Osteoblast (primary cell): Measurements from ENCODE around the gene SLC38A10. TPM values are rescaled to one million over a fixed set of nuclear protein-coding genes. Genes with fewer than 3 reads are reported as not detected.
A peak's percentile ranks its signal among the peaks of the same experiment; 100 is the strongest.

Source experiments
- DNase-seq: peaks from one replicate; pipeline ENCODE4 v3.0.0; 2011; ENCODE audit warnings: low spot score, mixed read lengths; ENCODE audit not compliant: insufficient read length; ENCODE audit errors: missing footprints
- H2AFZ ChIP-seq: 2 replicates; pipeline ENCODE4 v1.6.0; 2011; ENCODE audit warnings: mild to moderate bottlenecking, low read length
- H3K27ac ChIP-seq: 2 replicates; pipeline ENCODE4 v1.5.1; 2011; ENCODE audit warnings: mild to moderate bottlenecking, low read depth, low read length, moderate library complexity
- H3K27me3 ChIP-seq: 2 replicates; pipeline ENCODE4 v1.6.0; 2012; ENCODE audit warnings: mild to moderate bottlenecking, control low read depth, inconsistent platforms, low read length, moderate library complexity; ENCODE audit not compliant: insufficient read depth
- H3K36me3 ChIP-seq: 2 replicates; pipeline ENCODE4 v1.5.1; 2011; ENCODE audit warnings: mild to moderate bottlenecking, low read length, control low read depth, moderate library complexity; ENCODE audit not compliant: insufficient read depth
- H3K4me1 ChIP-seq: 2 replicates; pipeline ENCODE4 v1.5.1; 2011; ENCODE audit warnings: mild to moderate bottlenecking, low read length, control low read depth, moderate library complexity; ENCODE audit not compliant: insufficient read depth
- H3K4me2 ChIP-seq: 2 replicates; pipeline ENCODE4 v1.6.0; 2011; ENCODE audit warnings: mild to moderate bottlenecking, low read length; ENCODE audit not compliant: insufficient read depth
- H3K4me3 ChIP-seq: fragments of 200-600 bp; sonication (generic); 3 replicates; pipeline ENCODE4 v1.5.1; 2012; ENCODE audit warnings: mild to moderate bottlenecking, low read length, inconsistent platforms; ENCODE audit not compliant: insufficient read depth
- H3K79me2 ChIP-seq: 2 replicates; pipeline ENCODE4 v1.6.0; 2012; ENCODE audit warnings: mild to moderate bottlenecking, low read length, control low read depth, inconsistent platforms; ENCODE audit not compliant: insufficient read depth
- H3K9me3 ChIP-seq: 2 replicates; pipeline ENCODE4 v1.5.1; 2011; ENCODE audit warnings: low read depth, low read length, control low read depth
- H4K20me1 ChIP-seq: 2 replicates; pipeline ENCODE4 v1.6.0; 2012; ENCODE audit warnings: mild to moderate bottlenecking, low read length, control low read depth; ENCODE audit not compliant: insufficient read depth
- total RNA-seq: library from RNA; depleted of rRNA; stranded (reverse); fragments of >200 nt; gene quantifications from 2 replicates; pipeline ENCODE4 v1.2.3, GENCODE V29; 2012
- TF ChIP-seq, protein P1 (sequence below): IDR thresholded peaks from 2 replicates; pipeline ENCODE4 v1.5.1; 2011; ENCODE audit warnings: mild to moderate bottlenecking, low read depth, low read length, moderate library complexity; ENCODE audit errors: extremely low read depth

Gene SLC38A10
- total RNA-seq, 1 donor = 92.6 TPM

DNA sequence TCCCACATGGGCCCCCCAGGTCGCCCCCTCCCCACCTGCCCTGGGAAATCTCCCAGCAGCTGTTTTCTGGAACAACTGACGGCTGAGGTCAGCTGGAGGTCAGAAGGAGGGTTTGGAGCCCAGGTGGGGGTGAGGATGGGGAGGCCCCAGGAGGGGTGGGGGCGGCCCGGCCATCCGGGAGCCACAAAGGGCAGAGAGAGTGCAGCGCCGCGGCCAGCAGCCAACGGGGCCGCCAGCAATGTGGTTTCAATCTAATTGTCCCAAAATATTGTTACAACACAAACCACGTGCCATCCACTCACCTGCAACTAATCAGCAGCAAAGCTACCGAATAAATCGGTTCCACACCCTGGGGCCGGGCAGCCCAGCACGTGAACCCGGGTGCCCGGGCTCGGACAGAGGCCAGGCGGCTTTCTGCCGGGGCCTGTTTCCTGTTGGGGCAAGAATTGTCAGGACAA, 28.3 kb upstream of the SLC38A10 start:
- H3K4me2 ChIP-seq = no peak overlapping the region
- H3K27ac ChIP-seq = no peak overlapping the region
- peaks cover 2% of the 10 kb centered on the region for H3K27me3 ChIP-seq
- H3K4me1 ChIP-seq = no peaks in the 10 kb centered on the region
- no peak for DNase-seq
- H4K20me1 ChIP-seq = no peaks in the 10 kb centered on the region
- no peaks in the 10 kb centered on the region for H3K36me3 ChIP-seq
- no peak overlapping the region for H2AFZ ChIP-seq
- no peaks in the 10 kb centered on the region for H3K9me3 ChIP-seq
- H3K79me2 ChIP-seq = no peaks in the 10 kb centered on the region
- H3K4me3 ChIP-seq = no peak overlapping the region
- TF ChIP-seq, protein P1, sequence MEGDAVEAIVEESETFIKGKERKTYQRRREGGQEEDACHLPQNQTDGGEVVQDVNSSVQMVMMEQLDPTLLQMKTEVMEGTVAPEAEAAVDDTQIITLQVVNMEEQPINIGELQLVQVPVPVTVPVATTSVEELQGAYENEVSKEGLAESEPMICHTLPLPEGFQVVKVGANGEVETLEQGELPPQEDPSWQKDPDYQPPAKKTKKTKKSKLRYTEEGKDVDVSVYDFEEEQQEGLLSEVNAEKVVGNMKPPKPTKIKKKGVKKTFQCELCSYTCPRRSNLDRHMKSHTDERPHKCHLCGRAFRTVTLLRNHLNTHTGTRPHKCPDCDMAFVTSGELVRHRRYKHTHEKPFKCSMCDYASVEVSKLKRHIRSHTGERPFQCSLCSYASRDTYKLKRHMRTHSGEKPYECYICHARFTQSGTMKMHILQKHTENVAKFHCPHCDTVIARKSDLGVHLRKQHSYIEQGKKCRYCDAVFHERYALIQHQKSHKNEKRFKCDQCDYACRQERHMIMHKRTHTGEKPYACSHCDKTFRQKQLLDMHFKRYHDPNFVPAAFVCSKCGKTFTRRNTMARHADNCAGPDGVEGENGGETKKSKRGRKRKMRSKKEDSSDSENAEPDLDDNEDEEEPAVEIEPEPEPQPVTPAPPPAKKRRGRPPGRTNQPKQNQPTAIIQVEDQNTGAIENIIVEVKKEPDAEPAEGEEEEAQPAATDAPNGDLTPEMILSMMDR = no peak

DNA sequence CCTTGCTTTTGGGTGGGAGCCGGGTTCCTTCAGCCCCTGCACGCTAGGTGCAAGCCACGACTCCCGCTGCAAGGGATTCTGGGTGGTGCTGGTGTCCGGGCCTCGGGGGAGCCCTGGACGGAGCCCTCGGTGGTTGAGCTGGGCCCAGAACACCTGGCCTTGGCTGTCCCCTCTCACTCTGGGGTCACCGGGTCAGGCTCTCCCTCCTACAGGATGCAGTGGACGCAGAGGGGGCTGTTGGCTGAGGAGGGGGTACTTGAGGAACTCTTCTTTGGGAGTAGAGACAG, 27.9 kb upstream of the SLC38A10 start:
- DNase-seq = no peak
- peaks cover 2% of the 10 kb centered on the region for H3K27me3 ChIP-seq
- H3K27ac ChIP-seq = no peak overlapping the region
- H4K20me1 ChIP-seq = no peaks in the 10 kb centered on the region
- H3K4me3 ChIP-seq = no peak overlapping the region
- no peaks in the 10 kb centered on the region for H3K79me2 ChIP-seq
- no peak overlapping the region for H2AFZ ChIP-seq
- H3K4me2 ChIP-seq = no peak overlapping the region
- no peaks in the 10 kb centered on the region for H3K4me1 ChIP-seq
- H3K9me3 ChIP-seq = no peaks in the 10 kb centered on the region
- TF ChIP-seq, protein P1 = no peak
- no peaks in the 10 kb centered on the region for H3K36me3 ChIP-seq

DNA sequence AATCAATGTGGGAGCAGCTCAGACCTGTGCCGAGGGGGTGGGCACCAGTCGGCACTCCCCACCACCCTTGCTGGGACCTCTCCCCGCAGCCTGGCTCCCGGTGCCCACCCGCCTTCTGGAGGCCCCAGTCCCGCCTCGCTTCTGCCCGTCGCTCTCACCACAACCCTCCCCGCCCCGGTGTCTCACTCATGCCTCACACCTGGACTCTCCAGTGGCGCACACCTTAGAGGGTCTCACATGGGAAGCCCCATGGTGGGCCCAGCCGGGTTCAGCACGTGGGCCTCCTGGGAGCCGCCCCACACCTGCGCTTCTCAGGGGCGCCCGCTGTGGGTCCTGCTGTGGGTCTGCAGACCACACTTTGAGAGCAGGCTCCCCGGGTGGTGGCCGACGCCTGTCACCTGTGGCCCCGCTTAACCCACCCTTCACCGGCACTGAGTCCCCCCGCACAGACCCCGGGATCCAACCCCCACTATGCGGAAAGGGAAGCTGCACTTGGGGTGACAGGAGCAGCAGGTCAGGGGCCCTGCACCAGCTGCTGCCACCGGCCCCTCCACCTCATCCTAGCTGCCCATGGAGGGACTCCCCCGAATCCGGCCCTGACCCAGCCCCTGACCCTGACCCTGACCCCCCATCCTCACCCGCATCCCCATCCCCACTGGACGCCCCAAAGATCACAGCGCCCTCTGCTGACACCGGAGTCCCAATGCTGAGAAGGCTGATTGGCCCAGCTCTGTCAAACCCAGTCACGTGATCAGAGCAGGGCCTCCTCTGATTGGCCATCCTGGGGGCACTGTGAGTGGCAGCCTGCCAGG, 27.4 kb upstream of the SLC38A10 start:
- Histone ChIP-seq H3K79me2 (no peaks in the 10 kb centered on the region), H4K20me1 (no peaks in the 10 kb centered on the region), H3K27me3 (peaks cover 2% of the 10 kb centered on the region), H2AFZ (no peak overlapping the region), H3K9me3 (no peaks in the 10 kb centered on the region), H3K27ac (no peak overlapping the region), H3K4me2 (no peak overlapping the region), H3K4me1 (no peaks in the 10 kb centered on the region), H3K36me3 (no peaks in the 10 kb centered on the region), H3K4me3 (no peak overlapping the region)
- DNase-seq = peak; percentile 98
- TF ChIP-seq, protein P1 = peak; percentile 46

DNA sequence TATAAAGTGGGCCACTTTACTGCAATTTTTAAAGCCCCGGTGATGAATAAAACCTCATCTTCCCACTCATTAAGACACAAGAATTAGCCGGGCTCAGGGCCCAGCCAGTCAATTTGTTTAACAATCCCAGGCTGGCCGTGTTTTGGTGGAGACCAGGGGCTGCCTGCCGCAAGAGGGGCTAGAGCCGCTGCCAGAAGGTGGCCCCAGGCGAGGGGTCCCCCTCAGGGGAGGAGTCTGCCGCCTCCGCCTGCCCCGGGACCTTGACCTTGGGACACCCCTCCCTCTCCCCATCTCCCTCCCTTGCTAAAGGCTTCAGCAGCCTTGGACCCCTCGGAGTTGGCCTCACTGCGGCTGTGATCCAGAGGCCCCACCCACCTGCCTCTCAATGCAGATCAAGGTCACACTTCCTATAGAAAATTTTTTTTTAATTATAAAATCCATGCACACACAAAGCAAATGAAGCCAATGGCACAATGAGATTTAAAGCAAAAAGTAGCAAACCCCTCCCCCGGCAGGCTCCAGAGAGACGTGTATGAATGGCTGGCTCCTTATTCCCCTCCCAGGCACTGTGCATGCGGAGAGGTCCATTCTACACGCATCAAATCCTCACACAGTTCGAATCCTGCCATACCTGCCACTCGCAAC, 23.0 kb upstream of the SLC38A10 start:
- H2AFZ ChIP-seq = no peak overlapping the region
- no peak overlapping the region for H3K4me2 ChIP-seq
- no peak overlapping the region for H3K4me3 ChIP-seq
- no peaks in the 10 kb centered on the region for H3K9me3 ChIP-seq
- TF ChIP-seq, protein P1 = no peak
- H4K20me1 ChIP-seq = no peaks in the 10 kb centered on the region
- no peaks in the 10 kb centered on the region for H3K79me2 ChIP-seq
- no peaks in the 10 kb centered on the region for H3K36me3 ChIP-seq
- DNase-seq = no peak
- H3K27me3 ChIP-seq = peaks cover 2% of the 10 kb centered on the region
- H3K27ac ChIP-seq = no peak overlapping the region
- H3K4me1 ChIP-seq = no peaks in the 10 kb centered on the region
